OCI-LY1 (cell line): Measurements from ENCODE around the gene LASP1NB.

Source experiments
- H2AFZ ChIP-seq: fragments of 200-600 bp; sonication (generic), shearing (Covaris generic); 2 replicates; pipeline ENCODE4 v1.6.0; 2014; ENCODE audit warnings: antibody characterized with exemption, mild to moderate bottlenecking, low read length
- H3F3A ChIP-seq: fragments of 200-600 bp; sonication (generic), shearing (Covaris generic); 2 replicates; pipeline ENCODE4 v1.6.0; 2014; ENCODE audit warnings: mild to moderate bottlenecking, antibody characterized with exemption, low read length, moderate library complexity; ENCODE audit not compliant: insufficient read depth
- H3K27ac ChIP-seq: fragments of 200-600 bp; sonication (generic); 2 replicates; pipeline ENCODE4 v1.5.1; 2014; ENCODE audit warnings: low read length, mixed run types, mild to moderate bottlenecking, low read depth; ENCODE audit not compliant: poor library complexity, severe bottlenecking
- H3K27me3 ChIP-seq: fragments of 200-600 bp; sonication (generic); 2 replicates; pipeline ENCODE4 v1.6.0; 2014; ENCODE audit warnings: antibody characterized with exemption, mild to moderate bottlenecking, low read length, moderate library complexity; ENCODE audit not compliant: insufficient read depth
- H3K36me3 ChIP-seq: fragments of 200-600 bp; sonication (generic); 2 replicates; pipeline ENCODE4 v1.6.1; 2014; ENCODE audit warnings: mild to moderate bottlenecking, antibody characterized with exemption, low read length, moderate library complexity, mixed read lengths; ENCODE audit not compliant: insufficient read depth
- H3K4me1 ChIP-seq: fragments of 200-600 bp; sonication (generic); 2 replicates; pipeline ENCODE4 v1.5.1; 2014; ENCODE audit warnings: mild to moderate bottlenecking, low read length, moderate library complexity; ENCODE audit not compliant: insufficient read depth, severe bottlenecking
- H3K4me2 ChIP-seq: fragments of 200-600 bp; sonication (generic), shearing (Covaris generic); 2 replicates; pipeline ENCODE4 v1.6.1; 2014; ENCODE audit warnings: low read length
- H3K4me3 ChIP-seq: fragments of 200-600 bp; sonication (generic); 2 replicates; pipeline ENCODE4 v1.5.1; 2014; ENCODE audit warnings: low read length, low read depth, mild to moderate bottlenecking, mixed read lengths; ENCODE audit not compliant: poor library complexity, severe bottlenecking
- H3K79me2 ChIP-seq: fragments of 200-600 bp; shearing (Covaris generic); 2 replicates; pipeline ENCODE4 v1.6.1; 2016; ENCODE audit warnings: mixed run types, low read length, mixed read lengths; ENCODE audit not compliant: insufficient read depth
- H3K9ac ChIP-seq: fragments of 200-600 bp; sonication (generic), shearing (Covaris generic); 2 replicates; pipeline ENCODE4 v1.6.1; 2014; ENCODE audit warnings: mild to moderate bottlenecking, low read length, mixed read lengths
- H3K9me2 ChIP-seq: fragments of 200-600 bp; sonication (generic), shearing (Covaris generic); 2 replicates; pipeline ENCODE4 v1.6.1; 2014; ENCODE audit warnings: low read depth, mild to moderate bottlenecking, low read length, mixed read lengths
- H3K9me3 ChIP-seq: fragments of 200-600 bp; shearing (Covaris generic); 2 replicates; pipeline ENCODE4 v1.6.1; 2014; ENCODE audit warnings: low read length, mixed read lengths
- H4K20me1 ChIP-seq: fragments of 200-600 bp; sonication (generic), shearing (Covaris generic); 2 replicates; pipeline ENCODE4 v1.6.0; 2016; ENCODE audit warnings: mild to moderate bottlenecking, low read length; ENCODE audit not compliant: insufficient read depth
- EZH2 ChIP-seq: fragments of 200-600 bp; sonication (generic), shearing (Covaris generic); IDR thresholded peaks from 2 replicates; pipeline ENCODE4 v1.8.0; 2017; ENCODE audit warnings: borderline replicate concordance, mixed run types, mild to moderate bottlenecking, antibody characterized with exemption, low read length, moderate library complexity, mixed read lengths
- TF ChIP-seq, protein P1 (sequence below): fragments of 200-600 bp; sonication (generic), shearing (Covaris generic); IDR thresholded peaks from 2 replicates; pipeline ENCODE4 v1.5.1; 2017; ENCODE audit warnings: mild to moderate bottlenecking, antibody characterized with exemption, low read length, moderate library complexity, mixed read lengths

The LASP1NB gene

DNA sequence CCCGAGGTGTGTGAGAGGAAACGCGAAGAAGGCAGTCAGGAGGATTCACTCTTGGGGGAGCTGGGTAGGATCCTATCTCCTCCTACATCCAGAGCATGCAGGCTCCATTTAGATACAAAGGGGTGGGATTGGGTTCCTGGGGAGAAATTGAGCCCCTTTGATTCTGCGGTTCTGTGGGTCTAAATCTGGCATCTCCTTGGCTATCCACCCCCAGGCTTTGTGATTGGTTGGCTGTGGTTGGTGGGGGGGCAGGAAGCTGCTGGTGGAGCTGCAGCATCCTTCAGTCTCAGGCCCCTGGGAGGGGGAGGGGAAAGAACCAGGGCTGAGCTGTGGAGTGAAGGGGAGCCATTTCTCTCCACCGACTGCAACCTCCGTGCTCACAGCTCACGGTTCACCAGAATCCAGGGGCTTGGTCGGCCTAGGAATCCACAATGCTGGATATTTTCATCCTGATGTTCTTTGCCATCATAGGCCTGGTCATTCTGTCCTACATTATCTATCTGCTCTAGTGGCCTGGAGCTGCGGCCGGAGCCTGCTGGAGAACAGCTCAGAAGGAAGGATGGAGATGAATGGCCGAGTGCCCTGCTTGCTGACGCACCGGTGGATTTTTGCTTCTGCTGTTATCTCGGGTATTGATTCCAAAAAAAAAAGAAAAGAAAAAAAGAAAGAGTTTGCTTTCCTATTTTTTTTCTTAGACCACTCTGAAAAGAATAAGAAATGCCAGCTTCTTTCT is at the start of gene LASP1NB:
Gene LASP1NB (plus strand): TSS at position 352 of the 733 bp plus-strand sequence.
- Histone ChIP-seq H3K4me3 (no peak within 1 kb of the TSS), H3K27me3 (no peaks in the 10 kb centered on the region), H2AFZ (no peak within 1 kb of the TSS), H3K4me1 (peaks cover 12% of the 10 kb centered on the region), H4K20me1 (no peaks in the 10 kb centered on the region), H3K36me3 (no peaks in the 10 kb centered on the region), H3K27ac (no peak within 1 kb of the TSS), H3K79me2 (no peaks in the 10 kb centered on the region), H3K9me2 (no peaks in the 10 kb centered on the region), H3K9ac (no peak within 1 kb of the TSS), H3F3A (no peaks in the 10 kb centered on the region), H3K9me3 (no peaks in the 10 kb centered on the region), H3K4me2 (no peak within 1 kb of the TSS)
- no peak for TF ChIP-seq EZH2
- TF ChIP-seq, protein P1, sequence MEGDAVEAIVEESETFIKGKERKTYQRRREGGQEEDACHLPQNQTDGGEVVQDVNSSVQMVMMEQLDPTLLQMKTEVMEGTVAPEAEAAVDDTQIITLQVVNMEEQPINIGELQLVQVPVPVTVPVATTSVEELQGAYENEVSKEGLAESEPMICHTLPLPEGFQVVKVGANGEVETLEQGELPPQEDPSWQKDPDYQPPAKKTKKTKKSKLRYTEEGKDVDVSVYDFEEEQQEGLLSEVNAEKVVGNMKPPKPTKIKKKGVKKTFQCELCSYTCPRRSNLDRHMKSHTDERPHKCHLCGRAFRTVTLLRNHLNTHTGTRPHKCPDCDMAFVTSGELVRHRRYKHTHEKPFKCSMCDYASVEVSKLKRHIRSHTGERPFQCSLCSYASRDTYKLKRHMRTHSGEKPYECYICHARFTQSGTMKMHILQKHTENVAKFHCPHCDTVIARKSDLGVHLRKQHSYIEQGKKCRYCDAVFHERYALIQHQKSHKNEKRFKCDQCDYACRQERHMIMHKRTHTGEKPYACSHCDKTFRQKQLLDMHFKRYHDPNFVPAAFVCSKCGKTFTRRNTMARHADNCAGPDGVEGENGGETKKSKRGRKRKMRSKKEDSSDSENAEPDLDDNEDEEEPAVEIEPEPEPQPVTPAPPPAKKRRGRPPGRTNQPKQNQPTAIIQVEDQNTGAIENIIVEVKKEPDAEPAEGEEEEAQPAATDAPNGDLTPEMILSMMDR, result no peak

DNA sequence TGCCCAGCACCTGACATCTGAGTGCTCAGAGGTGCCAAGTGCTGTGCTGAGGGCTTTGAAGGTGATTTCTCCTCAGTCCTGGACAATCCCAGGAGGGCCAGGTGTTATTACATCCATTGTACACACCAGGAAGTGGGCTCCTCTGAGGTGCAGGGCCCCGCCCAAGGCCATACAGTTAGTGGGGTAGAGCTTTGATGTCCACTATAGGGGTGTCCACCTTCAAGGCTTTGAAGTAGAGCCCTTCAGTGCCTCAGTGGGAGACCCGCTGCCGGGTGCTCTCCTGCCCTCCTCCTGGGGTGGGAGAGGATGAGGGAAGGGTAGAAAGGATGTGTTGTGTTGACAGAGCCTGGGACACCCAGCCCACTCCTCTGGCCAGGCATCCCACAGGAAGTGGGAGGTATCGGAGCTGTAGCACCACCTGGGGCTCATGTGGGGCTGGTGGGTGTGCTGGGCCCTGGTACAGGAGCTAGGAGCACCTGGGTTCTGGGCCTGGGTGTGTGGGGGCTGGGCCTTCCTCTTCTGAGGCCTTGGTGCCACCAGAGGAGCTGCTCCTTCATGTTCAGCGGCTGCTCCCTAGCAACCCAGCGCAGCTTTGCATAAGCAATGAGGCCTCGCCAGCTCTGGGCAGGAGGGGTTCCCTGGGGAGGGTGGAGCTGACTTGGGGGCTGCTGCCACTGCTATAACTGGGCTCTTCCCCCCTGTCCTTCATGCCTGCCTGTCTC is 48.1 kb upstream of the LASP1NB start:
- no peaks in the 10 kb centered on the region for H3K9me3 ChIP-seq
- no peak overlapping the region for H2AFZ ChIP-seq
- H3K27me3 ChIP-seq, result no peaks in the 10 kb centered on the region
- peaks cover 75% of the 10 kb centered on the region for H3K4me1 ChIP-seq
- H3K4me3 ChIP-seq, result peak overlapping the region; percentile 32
- H4K20me1 ChIP-seq, result no peaks in the 10 kb centered on the region
- peak overlapping the region; percentile 57 for H3K4me2 ChIP-seq
- peaks cover 30% of the 10 kb centered on the region for H3K79me2 ChIP-seq
- TF ChIP-seq, protein P1, result peak; percentile 7; the same call in 1 of the 2 replicates
- no peak for TF ChIP-seq EZH2
- H3K9ac ChIP-seq, result peak overlapping the region; percentile 49; the same call in 1 of the 2 replicates
- peaks cover 33% of the 10 kb centered on the region for H3K36me3 ChIP-seq
- H3K9me2 ChIP-seq, result no peaks in the 10 kb centered on the region
- no peaks in the 10 kb centered on the region; the same call in 1 of the 2 replicates for H3F3A ChIP-seq
- peak overlapping the region; percentile 90 for H3K27ac ChIP-seq

DNA sequence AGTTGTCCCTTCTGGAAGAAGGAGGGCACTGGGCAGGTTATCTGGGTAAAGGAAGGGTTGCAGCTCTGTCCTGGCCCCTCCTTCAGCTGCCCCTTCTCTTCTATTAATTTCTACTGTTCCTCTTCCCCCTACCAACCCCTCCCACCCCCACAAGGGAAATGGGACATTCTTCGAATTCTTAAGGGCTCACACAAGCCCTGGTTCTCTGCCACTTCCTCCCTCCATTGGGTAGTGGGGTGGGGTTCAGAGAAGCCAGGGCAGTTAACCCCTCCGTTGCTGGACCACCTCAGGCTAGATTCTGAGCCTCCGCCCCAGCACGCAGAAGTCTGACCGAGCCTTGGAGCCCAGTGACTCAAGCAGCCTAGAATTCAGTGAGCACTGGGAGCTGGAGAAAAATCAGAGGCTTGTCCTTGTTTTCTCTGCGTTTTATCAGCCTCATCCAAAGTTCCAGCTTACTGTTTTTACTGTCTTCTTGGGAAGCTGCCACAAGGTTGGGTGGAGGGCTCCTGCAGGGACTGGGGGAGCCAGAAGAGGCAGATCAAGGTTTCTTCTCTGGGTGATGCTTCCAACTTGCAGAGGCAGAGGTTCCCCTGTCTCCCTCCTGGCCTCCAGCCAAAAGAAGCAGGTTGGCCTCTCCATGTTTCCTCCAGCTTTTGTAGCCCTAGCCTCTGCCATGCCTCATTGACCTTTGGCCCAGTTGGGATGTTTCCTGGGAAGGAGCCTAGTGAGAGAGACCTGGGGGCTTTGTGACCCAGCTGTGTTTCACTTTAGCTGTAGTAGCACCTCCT is 45.3 kb upstream of the LASP1NB start:
- no peaks in the 10 kb centered on the region for H4K20me1 ChIP-seq
- H3K9me3 ChIP-seq, result no peaks in the 10 kb centered on the region
- H3K27ac ChIP-seq, result peak overlapping the region; percentile 87
- peaks cover 36% of the 10 kb centered on the region for H3K36me3 ChIP-seq
- no peak overlapping the region for H3K4me2 ChIP-seq
- TF ChIP-seq, protein P1, result no peak
- no peak for TF ChIP-seq EZH2
- H3K4me3 ChIP-seq, result no peak overlapping the region
- no peak overlapping the region; the same call in 1 of the 2 replicates for H3K9ac ChIP-seq
- H3K79me2 ChIP-seq, result peaks cover 13% of the 10 kb centered on the region
- no peak overlapping the region for H2AFZ ChIP-seq
- no peaks in the 10 kb centered on the region for H3K9me2 ChIP-seq
- no peaks in the 10 kb centered on the region for H3K27me3 ChIP-seq
- H3K4me1 ChIP-seq, result peaks cover 65% of the 10 kb centered on the region
- H3F3A ChIP-seq, result no peaks in the 10 kb centered on the region; the same call in 1 of the 2 replicates
